Measurements from ENCODE around the gene DNAH1. TPM values are rescaled to one million over a fixed set of nuclear protein-coding genes. Genes with fewer than 3 reads are reported as not detected.

The DNAH1 gene
- total RNA-seq, 1 experiment from 2014 or later = 5.9 TPM

DNA sequence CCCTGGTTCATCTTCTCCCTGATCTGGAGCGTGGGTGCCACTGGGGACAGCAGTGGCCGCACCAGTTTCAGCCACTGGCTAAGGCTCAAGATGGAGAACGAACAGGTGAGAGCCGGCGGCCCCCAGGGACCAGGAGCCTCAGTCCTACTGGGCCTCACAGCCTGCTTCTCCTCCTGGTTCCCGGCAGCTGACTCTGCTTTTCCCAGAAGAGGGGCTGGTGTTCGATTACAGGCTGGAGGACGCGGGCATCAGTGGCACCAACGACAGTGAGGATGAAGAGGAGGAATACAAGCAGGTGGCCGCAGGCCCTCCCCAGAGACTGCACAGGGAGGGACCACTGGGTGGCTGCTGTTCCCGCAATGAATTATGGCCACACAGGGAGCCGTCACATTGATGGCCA lies 54.4 kb downstream of the DNAH1 start:
- H3F3A ChIP-seq (ENCODE audit: insufficient read depth, low read depth) = no peaks in the 10 kb centered on the region
- BruUV-seq (replicated peaks) = no TSS peak
- H3K27me3 ChIP-seq (ENCODE audit: insufficient read depth, low read depth) = no peaks in the 10 kb centered on the region
- no peak overlapping the region for H2AFZ ChIP-seq
- DNase-seq = no peak
- no peaks in the 10 kb centered on the region for H3K36me3 ChIP-seq (ENCODE audit: low read depth)
- POLR2A ChIA-PET (ENCODE audit: unreplicated experiment) = no interaction called here
- H3K4me2 ChIP-seq = no peak overlapping the region
- H3K9me3 ChIP-seq (ENCODE audit: insufficient read depth, low read depth) = no peaks in the 10 kb centered on the region
- H3K4me3 ChIP-seq = no peak overlapping the region
- no peaks in the 10 kb centered on the region for H3K4me1 ChIP-seq (replicated peaks; ENCODE audit: insufficient read depth)
- no peaks in the 10 kb centered on the region for H3K79me2 ChIP-seq (ENCODE audit: low read depth)
- intact Hi-C loops (cut with micrococcal nuclease; ENCODE audit: unreplicated experiment) = no loop called here
- no peaks in the 10 kb centered on the region for H4K20me1 ChIP-seq (ENCODE audit: insufficient read depth)
- CTCF ChIA-PET = no interaction called here
- H3K27ac ChIP-seq = no peak overlapping the region
- TF ChIP-seq, protein P1, sequence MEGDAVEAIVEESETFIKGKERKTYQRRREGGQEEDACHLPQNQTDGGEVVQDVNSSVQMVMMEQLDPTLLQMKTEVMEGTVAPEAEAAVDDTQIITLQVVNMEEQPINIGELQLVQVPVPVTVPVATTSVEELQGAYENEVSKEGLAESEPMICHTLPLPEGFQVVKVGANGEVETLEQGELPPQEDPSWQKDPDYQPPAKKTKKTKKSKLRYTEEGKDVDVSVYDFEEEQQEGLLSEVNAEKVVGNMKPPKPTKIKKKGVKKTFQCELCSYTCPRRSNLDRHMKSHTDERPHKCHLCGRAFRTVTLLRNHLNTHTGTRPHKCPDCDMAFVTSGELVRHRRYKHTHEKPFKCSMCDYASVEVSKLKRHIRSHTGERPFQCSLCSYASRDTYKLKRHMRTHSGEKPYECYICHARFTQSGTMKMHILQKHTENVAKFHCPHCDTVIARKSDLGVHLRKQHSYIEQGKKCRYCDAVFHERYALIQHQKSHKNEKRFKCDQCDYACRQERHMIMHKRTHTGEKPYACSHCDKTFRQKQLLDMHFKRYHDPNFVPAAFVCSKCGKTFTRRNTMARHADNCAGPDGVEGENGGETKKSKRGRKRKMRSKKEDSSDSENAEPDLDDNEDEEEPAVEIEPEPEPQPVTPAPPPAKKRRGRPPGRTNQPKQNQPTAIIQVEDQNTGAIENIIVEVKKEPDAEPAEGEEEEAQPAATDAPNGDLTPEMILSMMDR (conservative IDR thresholded peaks at IDR 0.05) = no peak
- no peak for TF ChIP-seq EZH2 (IDR thresholded peaks at IDR 0.05; ENCODE audit: low read depth)
- no peaks in the 10 kb centered on the region for H3K9me2 ChIP-seq (ENCODE audit: insufficient read depth)

DNA sequence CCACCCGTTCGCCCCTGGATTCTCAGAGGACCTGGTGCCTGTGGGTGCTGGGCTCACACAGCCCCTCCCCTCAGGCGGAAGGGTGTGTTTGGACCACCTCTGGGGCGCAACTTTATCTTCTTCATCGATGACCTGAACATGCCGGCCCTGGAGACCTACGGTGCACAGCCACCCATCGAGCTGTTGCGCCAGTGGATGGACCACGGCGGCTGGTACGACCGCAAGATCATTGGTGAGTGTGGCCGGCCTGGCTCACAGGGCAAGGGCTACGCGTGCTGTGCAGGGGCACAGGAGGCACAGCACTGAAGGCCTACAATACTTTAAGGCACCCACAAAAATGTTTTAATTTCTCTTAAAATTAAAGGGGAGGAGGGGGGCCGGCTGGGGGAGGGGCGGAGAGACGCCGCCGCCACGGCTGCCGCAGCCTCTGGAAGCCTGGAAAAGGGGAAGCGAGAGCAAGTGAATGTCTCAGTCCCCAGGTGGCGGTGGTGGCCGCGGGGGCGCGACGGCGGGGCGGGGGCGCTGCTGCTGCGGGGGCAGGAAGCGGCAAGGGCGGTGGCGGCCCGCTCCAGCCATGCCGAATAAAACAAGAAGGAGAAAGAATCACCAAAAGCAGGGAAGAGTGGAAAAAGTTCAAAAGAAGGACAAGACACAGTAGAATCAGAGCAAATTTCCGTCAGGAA lies 56.8 kb downstream of the DNAH1 start:
- Histone ChIP-seq H3K36me3 (ENCODE audit: low read depth) (no peaks in the 10 kb centered on the region), H3K27ac (no peak overlapping the region), H3K4me1 (replicated peaks; ENCODE audit: insufficient read depth) (no peaks in the 10 kb centered on the region), H3K4me2 (no peak overlapping the region), H3K9me2 (ENCODE audit: insufficient read depth) (no peaks in the 10 kb centered on the region), H2AFZ (no peak overlapping the region), H3K79me2 (ENCODE audit: low read depth) (no peaks in the 10 kb centered on the region), H4K20me1 (ENCODE audit: insufficient read depth) (no peaks in the 10 kb centered on the region), H3K9me3 (ENCODE audit: insufficient read depth, low read depth) (no peaks in the 10 kb centered on the region), H3K4me3 (no peak overlapping the region), H3K27me3 (ENCODE audit: insufficient read depth, low read depth) (no peaks in the 10 kb centered on the region), H3F3A (ENCODE audit: insufficient read depth, low read depth) (no peaks in the 10 kb centered on the region)
- CTCF ChIA-PET = no interaction called here
- no TSS peak for BruUV-seq (replicated peaks)
- intact Hi-C loops (cut with micrococcal nuclease; ENCODE audit: unreplicated experiment) = no loop called here
- POLR2A ChIA-PET (ENCODE audit: unreplicated experiment) = no interaction called here
- TF ChIP-seq, protein P1 (conservative IDR thresholded peaks at IDR 0.05) = no peak
- no peak for TF ChIP-seq EZH2 (IDR thresholded peaks at IDR 0.05; ENCODE audit: low read depth)
- no peak for DNase-seq

DNA sequence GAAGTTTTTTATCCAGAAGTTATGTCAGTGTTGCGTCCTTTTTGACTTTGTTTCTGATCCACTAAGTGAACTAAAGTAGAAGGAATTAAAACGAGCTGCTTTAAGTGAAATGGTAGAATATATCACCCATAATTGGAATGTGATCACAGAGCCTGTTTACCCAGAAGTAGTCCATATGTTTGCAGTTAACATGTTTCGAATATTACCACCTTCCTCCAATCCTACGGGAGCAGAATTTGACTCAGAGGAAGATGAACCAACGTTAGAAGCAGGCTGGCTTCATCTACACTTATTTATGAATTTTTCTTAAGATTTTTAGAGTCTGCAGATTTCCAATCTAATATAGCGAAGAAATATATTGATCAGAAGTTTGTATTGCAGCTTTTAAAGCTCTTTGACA lies 57.6 kb downstream of the DNAH1 start:
- Histone ChIP-seq H3K27ac (no peak overlapping the region), H3K4me2 (no peak overlapping the region), H3K36me3 (ENCODE audit: low read depth) (no peaks in the 10 kb centered on the region), H3K27me3 (ENCODE audit: insufficient read depth, low read depth) (no peaks in the 10 kb centered on the region), H4K20me1 (ENCODE audit: insufficient read depth) (no peaks in the 10 kb centered on the region), H3K4me3 (no peak overlapping the region), H3K9me3 (ENCODE audit: insufficient read depth, low read depth) (no peaks in the 10 kb centered on the region), H3K79me2 (ENCODE audit: low read depth) (no peaks in the 10 kb centered on the region), H3K9me2 (ENCODE audit: insufficient read depth) (no peaks in the 10 kb centered on the region), H3K4me1 (replicated peaks; ENCODE audit: insufficient read depth) (no peaks in the 10 kb centered on the region), H2AFZ (no peak overlapping the region), H3F3A (ENCODE audit: insufficient read depth, low read depth) (no peaks in the 10 kb centered on the region)
- ChIA-PET POLR2A (ENCODE audit: unreplicated experiment) (no interaction called here), CTCF (no interaction called here)
- DNase-seq = no peak
- TF ChIP-seq, protein P1 (conservative IDR thresholded peaks at IDR 0.05) = no peak
- no peak for TF ChIP-seq EZH2 (IDR thresholded peaks at IDR 0.05; ENCODE audit: low read depth)
- no TSS peak for BruUV-seq (replicated peaks)
- intact Hi-C loops (cut with micrococcal nuclease; ENCODE audit: unreplicated experiment) = no loop called here

Data from PC-9 (cell line).